ENCODE data around the gene DIP2C.
"Not testable (repeated sequence)": the region's sequence is repeated elsewhere in the genome, so short reads cannot be mapped to it uniquely, and the experiment has no call there.

Gene DIP2C

DNA sequence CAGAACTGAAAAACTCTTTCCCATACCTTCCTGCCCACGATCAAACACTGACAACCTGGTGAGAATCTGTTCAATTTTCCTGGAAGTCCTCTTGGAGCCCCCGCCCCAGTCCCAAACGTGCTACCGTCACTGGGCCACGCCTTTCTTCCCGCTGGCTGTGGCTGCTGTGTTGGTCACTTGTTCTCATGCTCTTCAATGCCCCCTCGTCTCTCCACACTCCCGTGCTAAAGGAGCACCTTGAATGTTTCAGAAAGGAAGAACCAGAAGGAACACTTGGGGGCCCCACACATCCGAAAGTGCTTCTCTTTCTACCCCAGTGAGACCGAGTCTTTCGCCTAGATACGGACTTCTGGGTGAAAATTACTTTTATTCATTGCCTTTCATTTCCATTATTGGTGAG is 215.1 kb downstream of the DIP2C start:
- DNase-seq, result no peak

DNA sequence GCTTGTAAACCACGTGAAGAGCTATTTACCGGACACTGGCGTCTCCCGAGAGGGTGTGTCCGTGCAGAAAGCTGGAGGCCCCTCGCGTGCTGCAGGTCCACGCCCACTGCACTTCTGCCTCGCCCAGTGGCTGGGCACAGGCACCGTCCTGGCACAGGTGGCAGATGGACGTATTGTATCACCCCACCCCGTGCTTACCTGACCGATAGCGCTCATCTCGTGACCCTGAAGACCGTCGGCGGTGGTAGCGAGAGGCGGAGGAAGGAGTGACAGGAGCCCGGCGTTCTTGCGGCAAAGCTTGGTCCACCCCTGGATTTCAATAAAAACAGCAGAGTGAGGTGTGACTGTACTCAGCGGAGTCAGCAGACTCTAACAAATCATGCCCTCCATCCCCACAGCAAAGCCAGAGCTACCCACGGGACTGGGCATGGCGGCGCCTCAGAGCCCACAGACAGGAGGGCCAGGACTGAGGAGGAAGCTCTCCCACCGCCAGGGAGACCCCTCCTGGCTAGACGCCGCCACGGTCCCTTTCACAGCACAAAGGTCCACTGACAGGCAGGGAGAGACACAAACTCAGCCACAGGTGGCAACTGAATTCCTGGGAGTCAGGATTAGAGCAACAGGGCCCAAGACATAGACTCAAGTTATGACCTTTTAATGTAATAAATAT is 217.1 kb downstream of the DIP2C start:
- DNase-seq, result no peak

DNA sequence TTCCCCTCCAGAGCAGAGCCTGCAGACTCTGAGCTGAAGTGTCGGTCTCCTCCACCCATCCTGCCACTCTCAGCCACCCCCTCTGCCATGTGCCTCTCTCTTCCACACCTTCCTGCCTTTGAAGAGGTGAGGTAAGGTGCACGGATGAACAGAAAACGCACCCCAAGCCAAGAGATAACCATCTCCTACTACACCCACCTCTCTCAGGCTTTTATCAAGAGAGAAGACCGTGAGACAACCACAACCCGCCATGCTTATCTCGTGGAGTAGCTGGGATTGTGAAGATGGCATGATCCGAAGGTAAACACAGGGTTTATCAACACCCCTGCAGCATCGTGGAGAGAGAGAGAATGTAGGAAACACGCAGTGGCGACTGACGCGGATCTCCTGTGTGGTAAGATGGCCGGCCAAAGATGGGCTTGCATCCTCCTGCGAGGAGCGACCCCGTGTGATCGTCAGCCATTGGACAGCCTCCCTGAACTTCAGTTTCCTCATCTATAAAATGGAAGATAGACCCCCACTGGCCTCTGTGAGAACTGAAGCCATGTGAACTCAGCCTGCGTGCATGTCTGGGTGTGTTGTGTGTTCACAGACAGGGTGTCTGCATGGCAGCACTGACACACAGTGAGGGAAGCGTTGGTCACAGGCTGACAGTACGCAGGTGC is 219.0 kb downstream of the DIP2C start:
- no peak for DNase-seq

DNA sequence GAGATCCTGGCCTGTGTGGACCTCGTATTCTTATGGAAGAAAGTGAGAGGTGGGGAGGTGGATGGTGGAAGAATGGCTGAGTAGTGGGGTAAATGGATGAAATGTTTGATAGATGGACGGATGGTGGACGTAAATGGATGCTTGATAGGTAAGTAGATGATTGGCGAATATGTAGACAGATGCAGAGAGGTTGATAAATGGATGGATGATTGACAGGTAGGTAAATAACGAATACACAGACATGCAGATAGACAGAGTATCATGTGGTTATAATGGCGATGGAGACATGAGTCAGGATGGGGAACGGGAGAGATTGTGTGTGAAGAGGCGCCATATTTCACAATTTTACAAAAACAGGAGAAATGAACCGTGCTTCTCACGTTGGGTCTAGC is 219.5 kb downstream of the DIP2C start:
- no peak for DNase-seq

DNA sequence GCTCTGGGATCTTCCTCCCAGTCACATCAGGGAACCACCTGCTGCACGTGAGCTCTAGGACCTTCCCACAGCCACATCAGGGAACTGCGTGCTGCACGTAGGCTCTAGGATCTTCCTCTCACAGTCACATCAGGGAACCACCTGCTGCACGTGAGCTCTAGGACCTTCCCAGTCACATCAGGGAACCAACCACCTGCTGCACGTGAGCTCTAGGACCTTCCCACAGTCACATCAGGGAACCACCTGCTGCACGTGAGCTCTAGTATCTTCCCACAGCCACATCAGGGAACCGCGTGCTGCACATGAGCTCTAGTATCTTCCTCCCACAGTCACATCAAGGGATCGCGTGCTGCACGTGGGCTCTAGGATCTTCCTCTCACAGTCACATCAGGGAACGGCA is 229.7 kb downstream of the DIP2C start:
- no peak for DNase-seq

DNA sequence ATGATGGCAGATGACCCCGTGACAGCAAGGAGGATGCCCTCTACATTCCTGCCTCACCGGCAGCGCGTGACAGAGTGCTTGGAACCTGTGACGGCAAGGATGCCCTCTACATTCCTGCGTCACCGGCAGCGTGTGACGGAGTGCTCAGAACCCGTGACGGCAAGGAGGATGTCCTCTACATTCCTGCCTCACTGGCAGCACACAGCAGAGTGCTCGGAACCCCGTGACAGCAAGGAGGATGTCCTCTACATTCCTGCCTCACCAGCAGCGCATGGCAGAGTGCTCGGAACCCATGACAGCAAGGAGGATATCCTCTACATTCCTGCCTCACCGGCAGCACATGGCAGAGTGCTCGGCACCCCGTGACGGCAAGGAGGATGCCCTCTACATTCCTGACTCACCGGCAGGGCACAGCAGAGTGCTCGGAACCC is 231.0 kb downstream of the DIP2C start:
- no peak for DNase-seq

DNA sequence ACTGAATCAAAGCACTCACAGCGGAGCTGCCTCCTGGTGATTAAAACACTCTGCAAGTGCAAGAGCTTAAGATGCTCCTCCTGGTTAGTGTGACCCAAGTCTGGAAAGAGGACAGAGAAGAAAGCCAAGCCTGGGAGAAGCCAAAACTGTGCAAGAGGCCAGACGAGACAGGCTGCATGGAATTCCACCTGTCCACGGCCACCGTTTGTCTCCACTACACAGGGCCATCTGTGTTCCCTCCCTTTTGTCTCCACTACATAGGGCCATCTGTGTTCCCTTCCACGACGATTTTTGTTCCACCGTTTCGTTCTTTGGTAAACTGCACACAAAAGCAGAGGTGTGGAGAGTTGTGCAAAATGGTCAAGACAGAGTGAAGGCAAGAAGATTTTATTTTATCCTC is 233.0 kb downstream of the DIP2C start:
- DNase-seq, result no peak

DNA sequence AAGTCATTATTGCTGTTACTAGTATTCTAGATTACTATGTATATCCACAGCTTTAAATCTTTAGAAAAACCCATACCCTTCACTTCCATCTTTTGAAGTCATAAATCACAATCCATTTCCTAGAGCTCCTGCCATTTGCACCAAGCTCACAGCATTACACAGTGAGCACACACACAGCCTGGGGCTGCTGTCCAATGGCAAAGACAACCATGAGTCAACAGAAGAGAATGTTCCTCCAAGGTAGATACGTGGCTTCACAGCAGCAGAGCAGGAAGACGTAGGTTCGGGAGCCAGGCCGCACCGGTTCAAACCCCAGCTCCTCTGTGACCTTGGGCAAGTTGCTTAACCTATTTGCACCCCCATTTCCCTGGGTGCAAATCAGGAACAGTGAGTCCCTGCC is 234.6 kb downstream of the DIP2C start:
- DNase-seq, result peak; percentile 1

DNA sequence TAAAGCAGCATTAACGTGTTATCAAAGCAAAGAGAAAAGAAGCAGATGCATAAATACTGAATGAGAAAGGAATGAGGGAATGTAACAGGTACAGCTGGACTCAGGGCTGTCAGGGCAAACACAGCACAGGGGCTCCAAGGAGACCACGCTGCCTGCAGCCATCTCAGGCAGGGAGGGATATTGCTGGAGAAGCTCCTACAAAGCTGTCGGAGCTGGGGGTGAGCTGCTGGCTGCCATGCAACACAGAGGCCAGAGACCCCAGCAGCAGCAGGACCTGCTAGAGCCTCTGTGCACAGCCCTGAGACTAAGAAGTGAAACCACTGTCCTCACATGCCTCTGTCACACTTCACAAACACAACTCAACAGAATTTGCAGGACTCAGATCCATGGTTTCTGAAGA is 235.8 kb downstream of the DIP2C start:
- DNase-seq, result no peak

DNA sequence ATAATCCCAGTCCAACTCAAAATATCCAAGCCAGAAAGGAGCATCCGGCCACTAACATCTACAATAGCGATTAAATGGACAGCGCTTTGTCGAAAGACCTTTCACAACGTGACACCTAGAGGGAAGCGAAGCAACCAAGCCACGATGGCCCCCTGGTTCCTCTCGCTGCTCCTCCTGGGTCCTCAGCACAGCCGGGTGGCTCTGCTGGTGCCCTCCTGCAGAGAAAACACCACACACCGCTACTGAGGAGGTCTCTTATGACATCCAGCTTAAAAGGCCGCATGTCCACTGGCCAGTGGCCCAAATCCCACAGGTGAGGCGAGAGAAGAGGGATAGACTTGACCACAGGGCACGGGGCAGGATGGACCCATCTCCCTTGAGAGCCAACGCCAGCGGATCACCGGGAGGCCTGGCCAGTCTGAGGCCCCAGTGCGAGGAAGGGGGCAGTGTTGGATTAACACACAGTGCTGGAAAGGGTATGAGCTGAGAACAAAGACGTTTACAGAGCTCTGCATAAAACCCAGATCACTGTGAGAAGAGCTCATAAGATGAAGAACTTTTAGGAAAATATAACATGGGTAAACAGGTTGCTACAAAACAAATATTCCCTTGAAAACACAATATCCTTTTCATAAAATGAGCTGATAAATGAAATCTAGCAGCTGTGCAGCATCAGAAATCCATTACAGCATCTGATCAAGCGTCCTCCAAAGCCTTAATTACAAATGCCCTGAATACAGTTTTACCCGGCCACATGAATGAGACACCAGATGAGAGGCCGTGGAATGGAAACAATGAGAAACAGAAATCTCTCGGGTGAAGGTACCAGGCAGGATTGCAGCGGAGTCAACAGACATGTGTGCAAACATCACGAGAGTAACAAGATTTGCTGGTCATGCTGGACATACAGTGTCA is 236.7 kb downstream of the DIP2C start:
- no peak for DNase-seq

DNA sequence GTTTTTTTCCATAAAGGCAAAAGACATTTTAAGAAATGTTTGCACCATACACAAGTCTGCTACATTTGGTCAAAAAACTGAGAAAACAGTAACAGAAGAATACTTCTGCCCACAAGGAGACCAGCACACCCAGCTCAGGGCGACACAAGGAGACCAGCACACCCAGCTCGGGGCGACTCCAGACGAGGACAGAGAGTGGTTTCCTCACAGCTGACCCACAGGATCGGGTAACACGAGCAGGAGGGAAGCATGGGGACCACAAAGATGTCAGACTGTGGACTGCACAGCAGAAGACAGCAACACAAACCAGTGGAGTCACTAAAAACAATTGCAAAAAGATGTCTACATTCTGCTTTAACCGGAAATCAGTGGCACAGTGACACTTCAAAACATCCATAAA is 237.6 kb downstream of the DIP2C start:
- DNase-seq, result no peak

DNA sequence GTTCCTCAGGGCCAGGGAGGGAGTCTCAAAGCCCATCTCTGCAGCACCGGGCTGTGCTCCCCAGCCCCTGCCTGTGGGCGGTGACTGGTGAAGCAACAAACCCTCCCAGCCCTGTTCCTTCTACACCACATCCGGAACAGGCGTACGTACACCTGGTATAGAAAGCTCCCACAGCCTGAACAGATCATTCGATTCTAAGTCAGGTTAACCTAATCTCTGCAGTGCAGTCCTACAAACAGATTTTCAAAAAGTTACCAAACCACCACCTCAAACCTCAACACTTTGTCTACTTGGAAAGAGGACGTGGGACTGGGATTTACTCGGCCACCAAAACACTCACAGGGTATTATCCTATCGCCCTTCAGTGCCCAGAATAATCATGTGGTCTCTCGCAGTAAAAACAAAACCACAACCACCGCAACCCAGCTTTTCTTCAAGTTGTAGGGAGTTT is 238.4 kb downstream of the DIP2C start:
- DNase-seq, result no peak

DNA sequence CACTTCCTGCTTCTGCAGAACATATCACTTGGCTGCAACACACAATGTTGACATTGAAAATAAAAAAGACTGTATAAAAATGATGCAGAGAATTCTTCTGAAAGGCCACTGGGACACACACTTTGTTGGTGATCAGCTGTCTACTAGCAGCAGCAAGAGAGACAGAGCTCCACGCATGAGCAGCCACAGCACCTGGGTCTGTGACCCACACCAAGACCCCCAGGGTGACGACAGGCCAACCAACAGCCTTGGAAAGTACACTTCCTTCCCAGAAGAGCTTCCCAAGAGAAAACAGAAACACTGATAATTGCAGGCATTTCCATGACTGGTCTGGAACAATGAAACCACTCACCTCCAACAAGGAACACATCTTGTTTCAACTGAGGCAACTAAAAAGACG is 239.0 kb downstream of the DIP2C start:
- DNase-seq, result no peak

DNA sequence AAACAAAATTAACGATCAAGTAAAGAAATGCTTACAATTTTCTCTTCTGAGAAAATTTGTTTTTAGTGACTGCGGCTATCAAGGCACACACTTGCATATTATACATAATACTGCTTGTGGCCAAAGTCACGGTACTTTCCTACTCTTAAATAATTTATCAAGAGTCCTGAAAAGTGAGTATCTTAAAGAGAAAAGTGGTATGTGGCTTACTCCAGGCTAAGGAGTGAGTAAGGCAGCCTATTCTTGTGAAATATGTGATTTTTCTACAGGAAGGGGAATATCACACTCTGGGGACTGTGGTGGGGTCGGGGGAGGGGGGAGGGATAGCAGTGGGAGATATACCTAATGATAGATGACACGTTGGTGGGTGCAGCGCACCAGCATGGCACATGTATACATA is 240.1 kb downstream of the DIP2C start:
- DNase-seq, result not testable (repeated sequence)

DNA sequence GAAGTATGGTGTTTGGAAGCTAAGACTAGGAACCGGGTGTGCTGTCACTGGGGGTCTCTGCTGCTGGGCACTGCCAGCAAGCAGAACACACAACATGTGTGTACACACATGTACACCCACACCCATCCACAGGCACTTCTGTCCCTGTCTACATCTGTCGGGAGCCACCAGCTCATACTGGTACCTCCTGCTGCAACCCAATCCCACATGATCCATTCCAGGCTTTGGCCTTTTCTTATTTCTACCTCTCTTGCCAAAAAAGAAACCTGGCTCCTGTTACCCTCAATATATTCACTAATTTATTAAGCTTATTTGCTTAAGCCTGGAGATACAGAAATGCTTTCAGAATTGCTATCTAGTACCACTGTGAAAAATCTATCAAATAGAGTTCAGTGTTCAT is 246.0 kb downstream of the DIP2C start:
- no peak for DNase-seq

DNA sequence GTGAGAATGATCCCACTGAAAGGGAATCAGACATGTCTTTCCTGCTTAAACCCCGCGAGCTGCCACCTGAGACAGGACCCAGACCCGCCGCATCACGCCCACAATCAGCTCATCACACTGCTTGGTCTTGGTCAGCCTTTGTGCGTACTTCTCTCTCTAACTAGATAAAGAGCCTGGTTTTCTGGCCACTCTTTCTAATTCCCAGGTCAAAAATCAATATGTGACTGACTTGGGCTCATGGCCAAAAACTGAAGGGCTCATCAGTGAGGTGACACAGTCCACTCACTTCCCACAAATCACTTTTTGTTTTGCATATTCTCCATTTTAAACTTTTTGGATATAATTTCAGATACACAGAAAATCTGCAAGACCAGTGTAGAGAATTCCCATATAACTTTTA is 247.3 kb downstream of the DIP2C start:
- DNase-seq, result no peak

DNA sequence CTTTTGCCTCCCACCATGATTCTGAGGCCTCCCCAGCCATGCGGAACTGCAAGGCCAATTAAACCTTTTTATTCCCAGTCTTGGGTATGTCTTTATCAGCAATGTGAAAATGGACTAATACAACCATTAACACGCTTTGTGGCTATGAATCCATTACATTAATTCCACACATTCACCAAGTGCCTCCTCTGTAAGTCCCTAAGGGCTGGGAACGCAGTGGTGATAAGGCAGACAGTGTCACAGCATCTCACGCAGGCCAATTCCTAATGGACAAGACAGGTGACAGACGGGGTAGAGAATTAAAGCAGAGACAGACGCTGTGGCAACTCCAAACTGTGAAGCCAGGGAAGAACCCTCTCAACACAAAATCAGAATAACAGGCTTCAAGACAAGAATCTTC is 247.8 kb downstream of the DIP2C start:
- no peak for DNase-seq

DNA sequence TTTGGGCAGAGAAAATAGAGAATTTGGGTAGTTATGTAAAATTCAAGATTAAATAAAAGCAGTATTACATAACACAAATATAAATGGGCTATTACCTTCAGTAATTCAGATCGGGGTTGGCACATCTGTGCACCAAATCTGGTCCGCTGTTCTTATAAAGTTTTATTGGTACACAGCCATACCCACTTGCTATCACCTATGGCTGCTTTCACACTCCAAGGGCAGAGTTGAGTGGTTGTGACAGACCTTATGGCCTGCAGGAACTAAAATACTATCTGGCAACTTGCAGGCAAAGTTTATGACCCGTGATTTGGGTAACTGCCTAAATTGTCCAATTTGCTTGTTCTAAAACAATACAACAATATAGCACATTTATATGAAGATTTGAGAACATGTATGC is 249.3 kb downstream of the DIP2C start:
- DNase-seq, result no peak

DNA sequence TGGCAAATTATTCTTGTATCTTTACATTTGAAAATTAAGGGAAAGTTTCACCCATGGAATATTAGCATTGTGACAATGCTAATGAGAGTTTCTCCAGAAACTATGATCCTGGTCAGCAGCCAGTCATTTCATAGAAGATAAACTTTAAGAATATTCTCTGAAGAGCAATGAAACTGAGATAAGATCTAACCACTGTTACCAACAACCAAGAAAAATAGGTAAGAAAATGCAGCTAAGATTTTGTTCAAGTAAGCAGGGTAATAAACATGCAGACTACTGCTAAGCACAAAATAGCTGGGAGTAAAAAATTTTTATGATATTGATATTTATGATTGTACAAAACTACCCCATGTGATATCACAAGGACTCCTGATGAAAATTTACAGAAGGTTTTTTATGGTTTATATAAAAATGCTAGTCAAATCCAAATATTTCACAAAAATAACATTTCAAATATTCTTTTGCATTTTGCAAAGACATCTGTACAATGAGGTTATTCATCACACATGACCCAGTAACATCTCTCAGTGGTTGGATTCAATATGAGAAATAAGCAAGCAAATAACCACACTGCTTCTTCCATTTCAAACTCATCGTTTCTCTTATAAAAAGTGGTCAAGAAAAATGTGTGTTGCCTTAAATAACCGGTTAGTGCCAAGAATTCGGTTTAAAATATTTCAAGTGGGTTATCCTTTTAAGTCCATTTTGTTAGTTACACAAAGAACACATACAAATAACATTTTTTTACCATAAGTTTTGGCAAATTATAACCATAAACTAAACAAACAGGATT is 251.6 kb downstream of the DIP2C start:
- no peak for DNase-seq

DNA sequence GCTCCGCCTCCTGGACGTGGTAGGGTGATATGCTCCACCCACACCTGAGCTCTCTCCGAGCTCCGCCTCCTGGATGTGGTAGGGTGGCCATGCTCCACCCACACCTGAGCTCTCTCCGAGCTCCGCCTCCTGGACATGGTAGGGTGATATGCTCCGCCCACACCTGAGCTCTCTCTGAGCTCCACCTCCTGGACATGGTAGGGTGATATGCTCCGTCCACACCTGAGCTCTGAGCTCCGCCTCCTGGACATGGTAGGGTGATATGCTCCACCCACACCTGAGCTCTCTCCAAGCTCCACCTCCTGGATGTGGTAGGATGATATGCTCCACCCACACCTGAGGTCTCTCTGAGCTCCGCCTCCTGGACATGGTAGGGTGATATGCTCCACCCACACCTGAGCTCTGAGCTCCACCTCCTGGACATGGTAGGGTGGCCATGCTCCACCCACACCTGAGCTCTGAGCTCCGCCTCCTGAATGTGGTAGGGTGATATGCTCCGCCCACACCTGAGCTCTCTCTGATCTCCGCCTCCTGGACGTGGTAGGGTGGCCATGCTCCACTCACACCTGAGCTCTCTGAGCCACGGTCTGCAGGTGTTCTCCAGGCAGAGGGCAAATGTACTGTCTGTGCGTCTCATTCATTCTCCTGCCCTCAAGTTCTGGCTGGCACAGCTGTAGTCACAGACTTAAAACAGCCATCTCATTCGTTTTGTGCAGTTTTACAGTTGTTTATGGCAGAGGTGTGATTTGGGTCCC is 252.4 kb downstream of the DIP2C start:
- DNase-seq, result peak; percentile 39

DNA sequence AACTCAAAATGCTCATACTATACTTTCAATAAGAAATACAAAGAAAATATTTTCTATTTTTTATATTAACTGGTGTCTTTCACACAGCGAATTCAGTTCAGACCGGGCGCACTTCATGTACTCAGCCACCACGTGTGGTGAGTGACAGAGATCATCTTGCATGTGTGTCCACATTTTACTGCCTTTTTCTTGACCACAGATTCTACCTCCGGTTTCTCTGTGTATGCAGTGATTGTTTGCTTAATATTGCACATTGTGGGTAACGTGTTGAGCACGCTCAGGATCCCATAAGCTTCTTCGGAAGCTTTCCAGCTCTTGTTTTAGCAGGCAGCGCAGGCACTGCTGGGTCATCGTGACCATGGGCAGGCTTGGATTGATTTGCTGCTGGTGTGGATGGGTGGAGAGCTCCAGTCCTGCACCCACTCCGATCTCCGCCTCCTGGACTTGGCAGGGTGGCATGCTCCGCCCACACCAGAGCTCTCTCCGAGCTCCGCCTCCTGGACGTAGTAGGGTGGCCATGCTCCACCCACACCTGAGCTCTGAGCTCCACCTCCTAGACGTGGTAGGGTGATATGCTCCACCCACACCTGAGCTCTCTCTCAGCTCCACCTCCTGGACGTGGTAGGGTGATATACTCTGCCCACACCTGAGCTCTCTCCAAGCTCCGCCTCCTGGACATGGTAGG is 253.3 kb downstream of the DIP2C start:
- peak; percentile 35 for DNase-seq

DNA sequence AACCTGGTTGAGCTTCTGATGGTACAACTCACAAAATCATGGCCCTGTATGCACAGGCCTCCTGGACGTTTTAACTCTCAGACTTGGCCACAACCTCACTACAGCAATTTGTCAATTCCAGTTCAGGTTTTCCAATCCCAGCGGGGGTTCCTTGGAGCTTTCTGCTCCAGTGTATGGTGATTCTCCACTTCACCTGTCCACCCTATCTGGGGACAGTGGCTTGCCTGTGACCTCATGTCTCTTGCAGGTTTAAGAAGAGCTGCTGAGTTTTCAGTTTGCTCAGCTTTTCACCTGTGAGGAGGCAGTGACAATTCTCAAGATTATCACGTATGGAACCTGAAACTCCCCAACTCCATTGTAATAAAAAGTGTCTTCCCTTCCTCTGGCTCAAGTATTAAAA is 254.1 kb downstream of the DIP2C start:
- no peak for DNase-seq
